ENCODE data around the gene TEKT5.
"Not testable (repeated sequence)": the region's sequence is repeated elsewhere in the genome, so short reads cannot be mapped to it uniquely, and the experiment has no call there.

The TEKT5 gene

DNA sequence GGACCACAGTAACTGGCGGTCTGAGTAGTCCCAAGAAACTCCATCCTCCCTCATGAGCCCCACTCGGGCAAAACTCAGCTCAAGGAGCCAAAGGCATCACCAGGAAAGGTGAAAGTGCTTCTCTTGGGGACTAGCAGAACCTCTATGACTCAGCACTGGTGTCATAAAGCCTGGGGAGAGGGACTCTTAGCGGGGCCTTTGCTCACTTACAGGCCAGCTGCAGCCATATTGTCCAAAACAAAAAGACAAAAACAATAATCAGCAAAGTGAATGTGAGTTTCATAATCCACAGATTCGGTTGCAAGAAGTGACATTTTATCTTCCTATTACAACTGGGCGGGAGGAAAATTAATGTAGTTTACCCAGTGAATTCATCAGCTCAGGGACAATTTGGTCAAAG lies at the start of gene TEKT5:
TSS of gene TEKT5 (minus strand) at position 101 of the 400 bp plus-strand sequence. CDS start at position 44, 57 bp downstream.
- DNase-seq (ENCODE audit: low spot score) = no peak

DNA sequence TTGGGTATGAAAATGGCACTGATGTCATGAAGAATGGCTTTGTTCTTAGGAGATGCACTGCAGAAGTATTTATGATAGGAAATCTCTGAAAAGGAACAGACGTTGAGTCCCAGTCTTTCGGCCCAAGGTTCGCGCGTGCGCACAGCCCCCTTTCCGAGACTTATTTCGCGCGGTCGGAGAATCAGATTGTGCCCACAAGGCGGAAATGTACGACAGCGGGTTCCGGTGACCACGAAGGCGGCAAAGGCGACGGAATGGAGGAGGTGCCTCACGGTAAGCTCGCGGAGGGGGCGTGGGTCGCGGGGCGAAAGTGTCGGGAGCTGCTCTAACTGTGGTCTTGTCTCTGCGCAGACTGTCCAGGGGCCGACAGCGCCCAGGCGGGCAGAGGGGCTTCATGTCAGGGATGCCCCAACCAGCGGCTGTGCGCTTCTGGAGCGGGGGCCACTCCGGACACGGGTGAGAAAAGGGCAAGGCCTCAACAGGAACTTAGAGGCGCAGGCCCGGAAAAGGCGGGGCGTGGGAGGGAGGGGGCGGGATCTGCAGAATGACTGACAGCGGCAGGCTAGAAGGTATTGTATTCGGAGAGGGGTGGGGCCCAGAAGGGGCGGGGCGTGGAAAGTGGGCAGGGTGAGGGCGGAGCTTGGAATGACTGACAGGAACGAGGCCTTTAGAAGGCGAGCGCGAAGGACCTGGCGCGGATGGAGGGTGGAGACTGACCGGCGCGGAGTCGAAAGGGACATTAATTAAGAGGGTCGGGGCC lies 49.1 kb upstream of the TEKT5 start, which contains the start of gene NUBP1:
TSS of gene NUBP1 (plus strand) at position 233 of the 760 bp plus-strand sequence. CDS start at position 255, 22 bp downstream.
- DNase-seq (ENCODE audit: low spot score) = peak; percentile 99

DNA sequence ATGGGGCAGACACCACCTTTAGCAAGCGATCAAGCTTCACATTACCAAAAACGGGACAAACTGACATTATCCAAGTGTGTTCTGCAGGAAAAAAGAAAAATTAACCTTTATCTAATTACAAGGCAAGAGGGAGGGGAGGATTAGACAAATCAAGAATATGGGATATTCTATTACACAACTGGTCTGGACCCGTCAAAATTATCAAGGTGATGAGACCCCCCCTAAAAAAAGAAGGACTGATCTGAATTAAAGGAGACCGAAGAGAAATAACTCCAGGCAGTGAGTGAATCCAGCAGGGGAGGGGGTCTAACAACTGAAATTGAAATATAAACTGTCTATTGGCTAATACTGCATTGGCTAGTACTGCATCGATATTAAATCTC lies 48.5 kb upstream of the TEKT5 start:
- no peak for DNase-seq (ENCODE audit: low spot score)

DNA sequence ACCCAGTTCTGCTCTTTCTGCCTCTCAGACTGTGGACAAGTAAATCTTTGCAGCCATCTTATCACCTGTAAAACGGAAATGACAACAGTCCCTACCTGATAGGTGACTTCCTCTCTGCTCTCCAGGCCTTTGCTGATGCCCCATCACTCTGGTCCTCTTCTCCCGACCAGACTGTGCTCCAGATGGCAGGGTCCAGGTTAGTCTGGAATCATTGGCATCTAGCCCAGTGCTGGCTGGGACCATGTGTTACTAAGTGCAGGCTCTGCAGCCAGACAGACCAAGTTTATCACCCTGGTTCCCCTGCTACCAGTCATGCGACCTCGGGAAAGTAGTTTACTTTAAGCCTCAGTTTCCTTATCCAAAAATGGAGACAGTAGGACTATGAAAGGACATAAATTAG lies 47.1 kb upstream of the TEKT5 start:
- DNase-seq (ENCODE audit: low spot score) = no peak

DNA sequence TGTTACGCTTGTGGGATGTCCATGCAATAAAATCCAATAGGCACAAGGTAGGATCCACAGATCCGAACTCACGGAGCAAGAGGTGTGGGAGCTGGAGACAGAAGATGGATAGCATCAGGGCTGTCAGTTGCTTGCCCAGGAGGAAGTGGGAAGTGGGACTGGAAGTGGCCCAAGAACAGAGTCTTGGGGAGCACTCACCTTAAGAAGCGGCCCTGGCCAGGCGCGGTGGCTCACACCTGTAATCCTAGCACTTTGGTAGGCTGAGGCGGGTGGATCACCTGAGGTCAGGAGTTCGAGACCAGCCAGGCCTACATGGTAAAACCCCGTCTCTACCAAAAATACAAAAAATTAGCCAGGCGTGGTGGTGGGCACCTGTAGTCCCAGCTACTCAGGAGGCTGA lies 46.5 kb upstream of the TEKT5 start:
- DNase-seq (ENCODE audit: low spot score) = not testable (repeated sequence)

DNA sequence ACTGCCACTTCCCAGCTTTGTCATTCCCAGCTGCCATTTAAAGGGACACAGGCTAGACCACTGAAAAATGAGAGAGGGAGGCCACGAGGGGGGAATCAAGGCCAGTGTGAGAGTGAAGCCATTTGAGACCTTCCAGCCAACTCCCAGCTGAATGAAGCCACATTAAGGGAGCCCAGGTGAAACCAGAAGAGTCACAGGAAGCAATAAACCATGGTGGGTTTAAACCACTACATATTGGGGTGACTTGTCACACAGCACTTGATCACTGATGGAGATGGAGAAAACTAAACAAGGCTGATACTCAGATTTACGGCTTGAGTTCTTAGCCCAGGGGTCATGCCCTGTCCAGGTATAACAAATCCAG lies 46.1 kb upstream of the TEKT5 start:
- DNase-seq (ENCODE audit: low spot score) = no peak

DNA sequence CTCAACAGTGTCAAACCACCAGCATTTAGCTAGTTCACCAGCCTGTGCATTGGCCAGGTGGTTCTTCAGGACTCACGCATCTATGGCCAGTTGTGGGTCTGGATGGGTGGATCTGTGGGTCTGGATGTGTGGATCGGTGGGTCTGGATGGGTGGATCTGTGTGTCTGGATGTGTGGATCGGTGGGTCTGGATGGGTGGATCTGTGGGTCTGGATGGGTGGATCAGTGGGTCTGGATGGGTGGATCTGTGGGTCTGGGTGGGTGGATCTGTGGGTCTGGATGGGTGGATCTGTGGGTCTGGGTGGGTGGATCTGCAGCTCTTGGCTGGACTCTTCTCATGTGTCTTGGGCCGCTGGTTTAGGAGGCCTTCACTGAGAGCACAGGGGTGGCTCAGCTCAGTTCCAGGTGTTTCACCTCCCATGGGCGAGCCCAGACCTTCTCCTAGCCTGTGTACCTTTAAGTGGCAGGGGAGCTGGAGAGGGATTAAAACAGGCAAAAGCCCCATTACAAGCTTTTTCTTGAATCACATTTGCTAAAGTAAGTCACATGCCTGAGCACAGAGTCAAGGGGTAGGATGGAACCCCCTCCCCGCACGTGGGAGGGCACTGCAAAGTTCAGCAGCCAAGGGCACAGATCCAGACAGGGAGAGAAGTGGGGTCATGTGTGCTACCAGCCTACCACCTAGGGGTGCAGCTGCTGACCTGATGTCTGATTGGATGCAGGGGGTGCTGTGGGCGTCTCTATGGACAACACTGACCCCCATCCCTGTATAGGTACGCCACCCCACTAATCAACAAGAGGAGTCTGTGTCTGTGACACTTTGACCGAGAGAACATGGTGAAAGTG lies 45.5 kb upstream of the TEKT5 start:
- DNase-seq (ENCODE audit: low spot score) = no peak

DNA sequence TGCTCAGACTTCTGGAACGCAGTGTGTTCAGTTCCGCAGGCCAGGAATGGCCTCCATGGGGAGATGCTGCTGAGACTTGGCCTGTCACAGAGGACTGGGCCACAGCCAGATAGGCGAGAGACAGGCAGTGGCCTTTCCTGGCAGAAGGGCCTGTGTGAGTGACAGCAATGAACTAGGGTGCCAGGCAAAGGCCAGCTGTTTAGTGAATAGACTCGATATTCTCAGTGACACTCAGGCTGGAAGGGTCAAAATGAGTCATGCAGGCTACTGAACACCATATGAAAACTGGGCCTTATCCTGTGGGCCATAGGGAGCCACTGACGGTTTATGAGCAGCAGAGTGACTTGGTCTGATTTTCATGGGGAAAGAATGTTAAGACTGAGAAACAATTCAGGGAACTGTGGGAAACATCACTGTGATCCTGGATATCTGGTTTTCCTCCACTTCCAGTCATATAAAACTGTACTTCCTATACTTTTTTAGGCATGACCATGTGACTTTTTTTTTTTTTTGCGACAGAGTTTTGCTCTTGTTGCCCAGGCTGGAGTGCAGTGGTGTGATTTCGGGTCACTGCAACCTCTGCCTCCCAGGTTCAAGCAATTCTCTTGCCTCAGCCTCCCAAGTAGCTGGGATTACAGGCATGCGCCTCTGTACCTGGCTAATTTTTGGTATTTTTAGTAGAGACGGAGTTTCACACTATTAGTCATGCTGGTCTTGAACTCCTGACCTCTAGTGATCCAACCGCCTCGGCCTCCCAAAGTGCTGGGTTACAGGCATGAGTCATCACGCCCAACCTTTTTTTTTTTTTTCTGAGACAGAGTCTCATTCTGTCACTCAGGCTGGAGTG lies 43.7 kb upstream of the TEKT5 start:
- DNase-seq (ENCODE audit: low spot score) = peak; percentile 28

DNA sequence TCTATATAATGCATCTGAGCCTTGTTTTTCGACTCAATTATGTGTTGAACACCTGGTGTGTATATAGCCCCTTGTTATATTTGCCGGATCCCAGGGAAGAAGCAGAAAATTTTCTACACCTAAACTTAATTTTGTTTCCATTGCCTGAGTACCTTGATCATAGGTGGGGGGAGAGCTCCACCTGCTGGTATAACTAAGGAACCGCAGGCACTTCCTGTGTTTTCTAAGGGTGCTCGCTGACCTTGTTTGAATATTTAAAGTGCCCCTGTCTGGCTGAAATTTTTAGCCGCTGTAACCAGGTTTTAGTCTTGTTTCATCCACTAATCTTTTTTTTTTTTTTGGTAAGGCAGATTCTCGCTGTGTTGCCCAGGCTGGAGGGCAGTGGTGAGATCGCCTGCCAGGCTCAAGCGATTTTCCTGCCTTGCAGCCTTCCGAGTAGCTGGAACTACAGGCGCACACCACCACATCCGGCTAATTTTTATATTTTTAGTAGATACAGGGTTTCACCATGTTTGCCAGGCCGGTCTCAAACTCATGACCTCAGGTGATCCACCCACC lies 42.4 kb upstream of the TEKT5 start:
- peak; percentile 75 for DNase-seq (ENCODE audit: low spot score)

DNA sequence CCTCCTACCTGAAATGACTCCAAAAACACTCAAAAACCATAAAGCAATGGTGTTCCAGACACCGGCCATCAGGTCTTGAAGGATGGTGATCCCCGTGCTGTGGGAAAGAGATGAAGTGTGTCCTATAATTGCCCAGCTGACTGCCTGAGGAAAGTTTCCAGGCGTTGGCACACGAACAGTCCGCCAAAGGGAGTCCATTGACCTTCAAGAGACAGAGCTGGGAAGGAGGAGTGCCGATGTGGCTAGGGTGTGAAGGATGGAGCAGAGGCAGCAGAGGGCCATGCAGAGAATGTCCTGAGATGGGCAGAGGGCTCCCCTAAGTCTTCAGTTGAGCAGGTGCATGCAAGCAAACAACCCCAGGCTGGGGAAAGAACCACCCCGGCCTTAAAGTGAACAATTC lies 37.1 kb upstream of the TEKT5 start:
- DNase-seq (ENCODE audit: low spot score) = no peak

DNA sequence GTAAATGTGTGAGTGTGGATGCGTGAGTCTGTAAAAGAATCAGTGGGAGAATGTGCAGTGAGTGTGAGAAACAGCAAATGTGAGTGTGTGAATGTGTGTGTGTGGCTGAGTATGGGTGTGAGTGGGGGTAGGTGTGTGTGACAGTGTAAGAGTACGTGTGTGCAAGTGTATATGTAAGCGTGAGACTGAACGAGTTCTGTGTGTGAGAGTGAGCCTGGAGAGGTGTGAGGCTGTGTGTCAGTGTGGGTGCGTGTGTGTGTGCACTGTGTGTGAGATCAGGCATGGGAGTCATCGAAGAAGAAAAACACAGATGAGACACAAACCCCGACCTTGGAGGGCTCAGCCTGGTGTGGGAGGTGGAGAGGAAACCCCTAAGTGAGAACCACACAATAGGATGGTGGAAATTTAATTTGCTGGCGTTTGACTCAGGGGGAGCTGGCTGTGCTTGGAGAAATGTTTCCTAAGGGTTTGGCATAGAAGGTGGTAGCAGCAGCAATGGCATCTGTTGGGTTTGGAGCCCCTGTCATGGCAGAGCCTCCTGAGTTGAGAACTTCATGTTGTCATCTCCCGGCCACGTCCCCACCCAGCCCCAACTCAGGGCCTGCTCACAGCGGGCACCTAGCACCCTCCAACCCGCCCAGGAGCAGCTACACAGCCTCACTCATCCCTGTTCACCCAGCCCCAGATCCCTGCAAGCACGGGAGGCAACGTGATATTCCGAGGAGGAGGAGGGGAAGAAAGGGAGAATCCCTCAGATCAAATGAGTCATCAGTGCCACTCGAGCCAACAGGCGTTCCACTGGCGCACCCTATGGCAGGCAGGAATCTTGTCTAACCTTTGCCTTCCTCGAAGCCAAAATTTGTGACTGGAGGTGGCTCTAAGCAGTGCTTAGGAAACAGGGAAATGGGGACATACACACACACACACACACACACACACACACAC lies 34.6 kb upstream of the TEKT5 start:
- DNase-seq (ENCODE audit: low spot score) = peak; percentile 60

DNA sequence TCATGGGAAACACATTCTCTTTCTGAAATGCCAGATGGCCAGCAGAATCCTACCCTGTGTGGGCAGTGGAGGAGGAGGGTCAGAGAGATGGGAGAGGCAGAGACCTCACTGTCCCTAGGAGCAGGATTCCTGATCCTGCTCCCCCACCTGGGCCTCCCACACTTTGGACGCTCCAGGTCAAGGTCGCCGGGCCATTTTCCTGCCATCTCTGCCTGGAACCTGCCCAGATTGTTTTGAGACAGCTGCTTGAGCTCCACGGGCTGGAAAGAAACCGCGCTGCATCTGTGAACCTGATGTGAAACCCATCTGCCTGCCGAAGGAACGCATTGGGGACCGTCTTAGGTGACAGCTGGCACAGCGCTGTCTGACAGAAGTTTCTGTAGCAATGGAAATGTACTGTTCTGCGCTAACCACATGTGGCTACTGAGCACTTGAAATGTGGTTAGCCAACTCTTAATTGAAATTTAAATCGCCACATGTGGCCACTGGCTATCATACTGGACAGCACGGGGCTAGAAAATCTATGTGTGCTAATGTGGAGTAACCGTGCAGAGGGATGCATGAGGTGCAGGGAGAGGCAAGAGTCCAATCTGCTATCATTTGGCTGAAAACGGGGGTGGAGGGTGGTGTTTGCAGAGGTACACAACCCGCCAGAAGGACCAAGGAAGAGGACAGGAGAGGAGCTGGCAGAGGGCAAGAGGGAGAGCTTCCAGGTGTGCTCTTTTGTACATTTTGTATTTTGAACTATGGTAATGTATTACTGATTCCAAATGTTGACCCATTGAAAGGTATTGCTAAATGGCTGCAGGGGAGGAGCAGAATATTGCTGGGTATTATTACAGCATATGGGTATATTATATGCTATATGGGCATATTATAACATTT lies 33.5 kb upstream of the TEKT5 start:
- no peak for DNase-seq (ENCODE audit: low spot score)

DNA sequence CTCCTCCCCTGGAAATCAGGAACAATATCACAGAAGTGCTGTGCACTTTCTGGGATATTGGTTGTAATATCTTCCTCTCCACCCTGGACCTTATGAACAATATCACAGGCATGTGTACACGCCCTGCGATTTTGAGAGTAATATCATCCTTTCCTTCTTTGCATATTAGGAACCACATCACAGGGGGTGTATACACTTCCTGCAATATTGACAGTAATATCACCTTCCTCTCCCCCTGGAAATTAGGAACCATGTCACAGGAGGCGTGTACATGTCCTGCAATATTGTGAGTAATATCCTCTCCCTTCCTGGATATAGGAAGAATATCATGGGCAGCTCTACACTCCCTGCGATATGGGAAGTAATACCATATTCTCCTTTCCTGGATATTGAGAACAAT lies 14.2 kb upstream of the TEKT5 start:
- no peak for DNase-seq (ENCODE audit: low spot score)

DNA sequence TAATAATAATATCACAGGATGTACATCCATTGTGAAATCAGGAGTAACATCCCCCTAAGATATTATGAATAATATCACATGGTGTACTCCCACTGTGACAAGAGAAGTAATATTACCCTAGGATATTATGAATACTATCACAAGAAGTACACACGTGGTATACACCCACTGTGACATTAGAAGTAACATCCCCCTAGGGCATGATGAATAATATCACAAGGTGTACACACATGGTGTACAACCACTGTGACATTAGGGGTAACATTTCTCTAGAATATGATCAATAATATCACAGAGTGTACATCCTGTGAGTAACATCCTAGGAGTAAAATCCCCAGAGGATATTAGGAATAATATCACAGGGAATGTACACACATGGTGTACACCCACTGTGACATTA lies 5.0 kb upstream of the TEKT5 start:
- no peak for DNase-seq (ENCODE audit: low spot score)

DNA sequence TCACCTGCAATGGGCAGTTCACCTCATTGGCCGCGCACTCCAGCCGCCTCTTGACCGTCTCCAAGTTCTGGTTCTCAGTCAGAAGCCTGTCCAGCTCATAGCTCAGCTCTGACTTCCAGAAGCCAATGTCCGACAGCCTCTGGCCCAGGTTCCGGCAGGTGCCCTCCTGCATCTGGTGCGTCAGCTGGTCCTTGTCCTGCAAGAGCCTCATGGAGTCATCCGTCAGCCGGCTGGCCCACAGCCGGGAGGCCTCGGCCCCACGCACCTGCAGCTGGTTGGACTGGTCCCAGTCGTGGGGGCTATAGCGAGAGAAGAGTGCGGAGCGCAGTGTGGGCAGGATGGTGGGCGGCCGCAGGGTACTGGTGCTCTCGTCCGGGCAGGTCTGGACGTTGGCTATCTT lies 424 bp downstream of the TEKT5 start:
- no peak for DNase-seq (ENCODE audit: low spot score)

DNA sequence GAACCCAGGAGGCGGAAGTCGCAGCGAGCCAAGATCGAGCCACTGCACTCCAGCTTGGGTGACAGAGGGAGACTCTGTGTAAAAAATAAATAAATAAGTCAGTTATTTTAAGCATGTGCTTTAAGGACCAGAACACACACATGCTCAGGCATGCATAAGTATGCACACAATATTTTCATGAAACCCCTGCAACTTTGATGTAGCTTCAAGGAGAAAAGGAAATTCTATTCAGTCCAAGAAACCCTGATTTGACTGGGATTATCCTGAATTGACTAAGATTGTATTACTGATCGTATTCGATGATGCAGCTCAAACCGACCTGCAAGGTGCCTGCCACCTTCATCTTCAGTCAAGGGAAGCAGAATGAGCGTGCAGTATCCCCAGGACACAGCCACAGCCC lies 841 bp downstream of the TEKT5 start:
- DNase-seq (ENCODE audit: low spot score) = no peak

DNA sequence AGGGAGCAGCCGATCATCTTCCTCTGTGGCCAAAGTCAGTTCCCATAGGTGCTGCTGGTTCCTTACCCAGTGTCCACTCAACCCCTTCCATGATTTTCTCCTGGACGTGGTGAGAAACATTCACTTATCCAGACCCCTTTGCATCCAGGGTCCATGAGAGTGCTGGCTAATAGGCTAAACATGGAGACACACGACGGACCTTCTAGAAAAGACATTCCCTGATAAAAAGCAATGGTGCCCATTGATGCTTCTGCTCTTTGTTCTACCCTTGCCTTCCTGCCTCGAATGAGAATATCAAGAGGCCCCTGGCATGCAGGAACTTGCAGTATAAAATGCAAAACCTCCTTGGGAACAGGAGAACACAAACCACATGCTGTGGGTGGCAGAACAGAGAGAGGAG lies 2.3 kb downstream of the TEKT5 start:
- DNase-seq (ENCODE audit: low spot score) = no peak

DNA sequence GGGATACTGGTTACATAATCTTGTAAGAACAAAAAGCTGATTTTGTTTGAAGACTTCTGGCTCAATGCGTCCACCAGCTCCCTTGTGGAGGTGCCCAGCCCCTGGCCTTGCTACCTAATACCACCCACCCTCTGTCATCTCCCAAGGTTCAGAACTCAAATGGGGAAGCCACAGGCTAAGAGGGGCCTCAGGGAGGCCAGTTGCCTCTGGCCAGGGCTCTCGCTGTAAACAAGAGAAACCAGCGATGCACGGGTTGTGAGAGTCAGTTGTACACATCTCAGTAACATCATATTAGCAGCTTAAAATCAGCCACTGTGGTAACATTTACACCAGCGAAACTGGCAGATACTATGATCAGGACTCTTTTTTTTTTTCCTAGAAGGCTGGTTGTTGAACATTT lies 6.0 kb downstream of the TEKT5 start:
- no peak for DNase-seq (ENCODE audit: low spot score)

DNA sequence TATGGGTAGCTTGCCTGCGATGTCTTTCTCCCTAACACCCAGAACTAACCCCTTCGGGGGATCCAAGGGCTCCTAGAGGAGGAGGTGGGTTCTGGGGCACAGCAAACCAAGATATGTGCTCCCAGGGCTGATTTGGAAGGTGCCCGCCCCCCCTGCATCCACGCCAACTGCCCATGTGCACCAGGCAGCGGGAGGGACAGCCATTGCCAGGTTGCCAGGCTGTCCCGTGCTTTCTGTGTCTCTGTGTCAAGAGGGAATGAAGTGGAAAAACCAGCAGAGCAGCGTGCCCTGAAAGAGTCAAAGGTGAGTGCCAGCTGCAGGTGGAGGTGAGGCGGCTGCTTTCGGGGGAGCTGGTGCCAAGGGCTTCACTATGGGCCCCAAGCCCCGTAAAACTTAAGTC lies 6.4 kb downstream of the TEKT5 start:
- DNase-seq (ENCODE audit: low spot score) = no peak

DNA sequence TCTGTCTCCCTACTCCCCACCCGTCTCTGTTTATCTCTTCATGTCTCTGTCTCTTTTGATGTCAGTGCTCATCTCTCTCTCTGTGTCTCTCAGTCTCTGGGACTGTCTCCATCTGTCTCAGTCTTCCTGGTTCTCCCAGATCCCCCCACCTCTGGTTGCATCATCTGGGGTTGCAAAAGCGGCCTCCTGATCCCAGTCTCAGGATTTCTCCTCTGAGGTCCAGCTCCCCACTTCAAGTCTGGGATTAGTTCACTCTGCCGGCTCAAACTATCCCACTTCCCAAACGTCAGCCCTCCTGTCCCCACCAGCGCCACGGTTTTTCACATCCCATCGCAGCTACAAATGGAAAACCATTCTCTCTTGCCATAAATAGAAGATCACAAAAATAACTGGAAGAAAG lies 9.0 kb downstream of the TEKT5 start:
- DNase-seq (ENCODE audit: low spot score) = no peak
